Bronchial epithelial cell (primary cell): ENCODE data around the gene UBE2Q2. TPM values are rescaled to one million over a fixed set of nuclear protein-coding genes. Genes with fewer than 3 reads are reported as not detected.

Source experiments
- DNase-seq: peaks from one replicate; pipeline ENCODE4 v3.0.0-alpha.2; 2010; ENCODE audit warnings: low read depth
- FAIRE-seq: peaks from 2 replicates; lab custom pipeline; 2011; peaks lifted over from hg19 to GRCh38; lab: Jason Lieb, UNC
- H3K27me3 ChIP-seq: 2 replicates; pipeline ENCODE4 v1.5.1; 2011; ENCODE audit warnings: low read length; ENCODE audit not compliant: control insufficient read depth, insufficient read depth
- H3K36me3 ChIP-seq: 2 replicates; pipeline ENCODE4 v1.5.1; 2011; ENCODE audit warnings: low read length; ENCODE audit not compliant: control insufficient read depth, insufficient read depth
- H3K4me3 ChIP-seq: 2 replicates; pipeline ENCODE4 v1.5.1; 2011; ENCODE audit warnings: mild to moderate bottlenecking, low read depth, low read length, control low read depth
- CTCF ChIP-seq: IDR thresholded peaks from 2 replicates; pipeline ENCODE4 v1.5.1; 2011; ENCODE audit warnings: mild to moderate bottlenecking, moderate library complexity, low read length, control low read depth, inconsistent platforms; ENCODE audit not compliant: insufficient read depth, severe bottlenecking
- total RNA-seq: library from RNA; depleted of rRNA; stranded (reverse); fragments of >200 nt; gene quantifications from 2 replicates; pipeline ENCODE4 v1.2.1, GENCODE V29; 2014

UBE2Q2 gene
- total RNA-seq, 1 donor from 2014 or later: 32.1 TPM

GRCh38 chr15:75943246-75943645, 100.0 kb downstream of the UBE2Q2 start:
- no peaks in the 10 kb centered on the region for H3K36me3 ChIP-seq
- no peak for DNase-seq
- no peaks in the 10 kb centered on the region for H3K27me3 ChIP-seq
- no peak for TF ChIP-seq CTCF
- H3K4me3 ChIP-seq: no peak overlapping the region
- FAIRE-seq: no peak

- DNase-seq (peak; percentile 39), FAIRE-seq (no peak)
- TF ChIP-seq CTCF: no peak
Measured at GRCh38 chr15:75943713-75944215, 100.5 kb downstream of the UBE2Q2 start.

GRCh38 chr15:75945953-75946352, 102.7 kb downstream of the UBE2Q2 start:
- Histone ChIP-seq H3K27me3 (no peaks in the 10 kb centered on the region), H3K36me3 (no peaks in the 10 kb centered on the region), H3K4me3 (no peak overlapping the region)
- DNase-seq: peak; percentile 56
- TF ChIP-seq CTCF: no peak
- no peak for FAIRE-seq

More at GRCh38 chr15:75943713-75944215, 100.5 kb downstream of the UBE2Q2 start:
- Histone ChIP-seq H3K27me3 (no peaks in the 10 kb centered on the region), H3K36me3 (no peaks in the 10 kb centered on the region), H3K4me3 (no peak overlapping the region)

GRCh38 chr15:75947092-75947491, 103.8 kb downstream of the UBE2Q2 start:
- H3K36me3 ChIP-seq: no peaks in the 10 kb centered on the region
- no peak for TF ChIP-seq CTCF
- peak; percentile 98 for DNase-seq
- FAIRE-seq: peak; percentile 99
- H3K4me3 ChIP-seq: no peak overlapping the region
- no peaks in the 10 kb centered on the region for H3K27me3 ChIP-seq

- no peak for DNase-seq
- TF ChIP-seq CTCF: no peak
- FAIRE-seq: no peak
Measured at GRCh38 chr15:75948761-75949296, 105.6 kb downstream of the UBE2Q2 start.

More at GRCh38 chr15:75948761-75949296, 105.6 kb downstream of the UBE2Q2 start:
- Histone ChIP-seq H3K4me3 (no peak overlapping the region), H3K27me3 (no peaks in the 10 kb centered on the region), H3K36me3 (no peaks in the 10 kb centered on the region)

Other genes starting within 250 kb of the UBE2Q2 start
- gene SNUPN, start 217.7 kb upstream of the UBE2Q2 start, total RNA-seq: 16.1 and 18.8 TPM in 2 replicates
- gene IMP3, start 203.2 kb upstream of the UBE2Q2 start, total RNA-seq: 95.0 and 215 TPM in 2 replicates
- gene SNX33, start 195.5 kb upstream of the UBE2Q2 start, total RNA-seq: 15.0 and 19.8 TPM in 2 replicates
- 0.79 and 6.3 TPM in 2 replicates for gene CSPG4, start 130.6 kb upstream of the UBE2Q2 start, total RNA-seq
- gene FBXO22, start 60.4 kb downstream of the UBE2Q2 start, total RNA-seq: 59.8 and 87.4 TPM in 2 replicates
- 0.13 TPM in 1 of 2 replicates, not detected in the other for gene NRG4, start 169.0 kb downstream of the UBE2Q2 start, total RNA-seq
- gene TMEM266, start 216.5 kb downstream of the UBE2Q2 start, total RNA-seq: under 0.01 TPM in 2 replicates